Measurements from ENCODE around the gene PLOD2. TPM values are rescaled to one million over a fixed set of nuclear protein-coding genes. Genes with fewer than 3 reads are reported as not detected.
"Not testable (repeated sequence)": the region's sequence is repeated elsewhere in the genome, so short reads cannot be mapped to it uniquely, and the experiment has no call there.

The PLOD2 gene
- total and polyA plus RNA-seq, 2 donors from 2014 or later = 21.3 to 66.0 TPM

- H3K4me1 ChIP-seq (ENCODE audit: control insufficient read depth in 2 of 3, insufficient read depth in 2 of 3, low read depth in 1 of 3, low read length in 3 of 3) = no peaks in the 10 kb centered on the region
- intact Hi-C loops (cut with DNase I) = no loop called here
- FAIRE-seq (peak; percentile 79), DNase-seq (no peak)
- no peak overlapping the region for H3K9ac ChIP-seq (ENCODE audit: low read length in 3 of 3)
- H3K4me3 ChIP-seq (ENCODE audit: low read length in 3 of 3) = no peak overlapping the region
- no peaks in the 10 kb centered on the region for H3K9me3 ChIP-seq (ENCODE audit: control insufficient read depth in 2 of 3, insufficient read depth in 1 of 3, low read length in 3 of 3)
- H3K27me3 ChIP-seq (ENCODE audit: control insufficient read depth, insufficient read depth, low read length) = no peaks in the 10 kb centered on the region
- no peaks in the 10 kb centered on the region for H3K36me3 ChIP-seq (ENCODE audit: control insufficient read depth in 2 of 3, insufficient read depth in 3 of 3, low read length in 3 of 3)
- H3K27ac ChIP-seq (ENCODE audit: low read depth in 2 of 2, low read length in 2 of 2) = no peak overlapping the region
- no peak for TF ChIP-seq CTCF (IDR thresholded peaks at IDR 0.05; ENCODE audit: borderline replicate concordance, extremely low read depth, insufficient read depth)
These were observed 36.7 kb downstream of the PLOD2 start for GRCh38 chr3:146124126-146124801.

GRCh38 chr3:146117406-146118285 is 43.3 kb downstream of the PLOD2 start:
- TF ChIP-seq CTCF (IDR thresholded peaks at IDR 0.05; ENCODE audit: borderline replicate concordance, extremely low read depth, insufficient read depth) = no peak
- DNase-seq (peak in 4 of 5 donors; percentile 20 to 84 (median 52)), FAIRE-seq (no peak)
- peaks cover 0 to 2% (median 0%) of the 10 kb centered on the region in 3 donors for H3K9me3 ChIP-seq (ENCODE audit: control insufficient read depth in 2 of 3, insufficient read depth in 1 of 3, low read length in 3 of 3)
- H3K27ac ChIP-seq (ENCODE audit: low read depth in 2 of 2, low read length in 2 of 2) = no peak overlapping the region
- no peaks in the 10 kb centered on the region for H3K27me3 ChIP-seq (ENCODE audit: control insufficient read depth, insufficient read depth, low read length)
- intact Hi-C loops (cut with DNase I) = no loop called here
- no peak overlapping the region for H3K9ac ChIP-seq (ENCODE audit: low read length in 3 of 3)
- H3K4me1 ChIP-seq (ENCODE audit: control insufficient read depth in 2 of 3, insufficient read depth in 2 of 3, low read depth in 1 of 3, low read length in 3 of 3) = no peaks in the 10 kb centered on the region
- H3K36me3 ChIP-seq (ENCODE audit: control insufficient read depth in 2 of 3, insufficient read depth in 3 of 3, low read length in 3 of 3) = no peaks in the 10 kb centered on the region
- H3K4me3 ChIP-seq (ENCODE audit: low read length in 3 of 3) = no peak overlapping the region

- TF ChIP-seq CTCF (IDR thresholded peaks at IDR 0.05; ENCODE audit: borderline replicate concordance, extremely low read depth, insufficient read depth) = no peak
- intact Hi-C loops (cut with DNase I) = no loop called here
- H3K27me3 ChIP-seq (ENCODE audit: control insufficient read depth, insufficient read depth, low read length) = no peaks in the 10 kb centered on the region
- H3K9ac ChIP-seq (ENCODE audit: low read length in 3 of 3) = no peak overlapping the region
- FAIRE-seq (no peak), DNase-seq (no peak)
- H3K4me1 ChIP-seq (ENCODE audit: control insufficient read depth in 2 of 3, insufficient read depth in 2 of 3, low read depth in 1 of 3, low read length in 3 of 3) = no peaks in the 10 kb centered on the region
- no peak overlapping the region for H3K27ac ChIP-seq (ENCODE audit: low read depth in 2 of 2, low read length in 2 of 2)
- no peak overlapping the region for H3K4me3 ChIP-seq (ENCODE audit: low read length in 3 of 3)
- no peaks in the 10 kb centered on the region for H3K36me3 ChIP-seq (ENCODE audit: control insufficient read depth in 2 of 3, insufficient read depth in 3 of 3, low read length in 3 of 3)
- H3K9me3 ChIP-seq (ENCODE audit: control insufficient read depth in 2 of 3, insufficient read depth in 1 of 3, low read length in 3 of 3) = peaks cover 0 to 2% (median 0%) of the 10 kb centered on the region in 3 donors
These were observed 45.4 kb downstream of the PLOD2 start for GRCh38 chr3:146115619-146116018.

GRCh38 chr3:146113804-146114203 is 47.2 kb downstream of the PLOD2 start:
- H3K4me1 ChIP-seq (ENCODE audit: control insufficient read depth in 2 of 3, insufficient read depth in 2 of 3, low read depth in 1 of 3, low read length in 3 of 3); intact Hi-C loops (cut with DNase I); H3K27me3 ChIP-seq (ENCODE audit: control insufficient read depth, insufficient read depth, low read length); FAIRE-seq; H3K9me3 ChIP-seq (ENCODE audit: control insufficient read depth in 2 of 3, insufficient read depth in 1 of 3, low read length in 3 of 3); DNase-seq; H3K9ac ChIP-seq (ENCODE audit: low read length in 3 of 3); H3K27ac ChIP-seq (ENCODE audit: low read depth in 2 of 2, low read length in 2 of 2); H3K4me3 ChIP-seq (ENCODE audit: low read length in 3 of 3); H3K36me3 ChIP-seq (ENCODE audit: control insufficient read depth in 2 of 3, insufficient read depth in 3 of 3, low read length in 3 of 3): not testable (repeated sequence)

All from kidney (tissue), 14 donors.